OCI-LY1 (cell line): ENCODE data around the gene IL20.

ENCODE experiments used
- H2AFZ ChIP-seq: fragments of 200-600 bp; sonication (generic), shearing (Covaris generic); 2 replicates; pipeline ENCODE4 v1.6.0; 2014; ENCODE audit warnings: antibody characterized with exemption, mild to moderate bottlenecking, low read length
- H3F3A ChIP-seq: fragments of 200-600 bp; sonication (generic), shearing (Covaris generic); 2 replicates; pipeline ENCODE4 v1.6.0; 2014; ENCODE audit warnings: mild to moderate bottlenecking, antibody characterized with exemption, low read length, moderate library complexity; ENCODE audit not compliant: insufficient read depth
- H3K27ac ChIP-seq: fragments of 200-600 bp; sonication (generic); 2 replicates; pipeline ENCODE4 v1.5.1; 2014; ENCODE audit warnings: low read length, mixed run types, mild to moderate bottlenecking, low read depth; ENCODE audit not compliant: poor library complexity, severe bottlenecking
- H3K27me3 ChIP-seq: fragments of 200-600 bp; sonication (generic); 2 replicates; pipeline ENCODE4 v1.6.0; 2014; ENCODE audit warnings: antibody characterized with exemption, mild to moderate bottlenecking, low read length, moderate library complexity; ENCODE audit not compliant: insufficient read depth
- H3K36me3 ChIP-seq: fragments of 200-600 bp; sonication (generic); 2 replicates; pipeline ENCODE4 v1.6.1; 2014; ENCODE audit warnings: mild to moderate bottlenecking, antibody characterized with exemption, low read length, moderate library complexity, mixed read lengths; ENCODE audit not compliant: insufficient read depth
- H3K4me1 ChIP-seq: fragments of 200-600 bp; sonication (generic); 2 replicates; pipeline ENCODE4 v1.5.1; 2014; ENCODE audit warnings: mild to moderate bottlenecking, low read length, moderate library complexity; ENCODE audit not compliant: insufficient read depth, severe bottlenecking
- H3K4me2 ChIP-seq: fragments of 200-600 bp; sonication (generic), shearing (Covaris generic); 2 replicates; pipeline ENCODE4 v1.6.1; 2014; ENCODE audit warnings: low read length
- H3K4me3 ChIP-seq: fragments of 200-600 bp; sonication (generic); 2 replicates; pipeline ENCODE4 v1.5.1; 2014; ENCODE audit warnings: low read length, low read depth, mild to moderate bottlenecking, mixed read lengths; ENCODE audit not compliant: poor library complexity, severe bottlenecking
- H3K79me2 ChIP-seq: fragments of 200-600 bp; shearing (Covaris generic); 2 replicates; pipeline ENCODE4 v1.6.1; 2016; ENCODE audit warnings: mixed run types, low read length, mixed read lengths; ENCODE audit not compliant: insufficient read depth
- H3K9ac ChIP-seq: fragments of 200-600 bp; sonication (generic), shearing (Covaris generic); 2 replicates; pipeline ENCODE4 v1.6.1; 2014; ENCODE audit warnings: mild to moderate bottlenecking, low read length, mixed read lengths
- H3K9me2 ChIP-seq: fragments of 200-600 bp; sonication (generic), shearing (Covaris generic); 2 replicates; pipeline ENCODE4 v1.6.1; 2014; ENCODE audit warnings: low read depth, mild to moderate bottlenecking, low read length, mixed read lengths
- H3K9me3 ChIP-seq: fragments of 200-600 bp; shearing (Covaris generic); 2 replicates; pipeline ENCODE4 v1.6.1; 2014; ENCODE audit warnings: low read length, mixed read lengths
- H4K20me1 ChIP-seq: fragments of 200-600 bp; sonication (generic), shearing (Covaris generic); 2 replicates; pipeline ENCODE4 v1.6.0; 2016; ENCODE audit warnings: mild to moderate bottlenecking, low read length; ENCODE audit not compliant: insufficient read depth
- EZH2 ChIP-seq: fragments of 200-600 bp; sonication (generic), shearing (Covaris generic); IDR thresholded peaks from 2 replicates; pipeline ENCODE4 v1.8.0; 2017; ENCODE audit warnings: borderline replicate concordance, mixed run types, mild to moderate bottlenecking, antibody characterized with exemption, low read length, moderate library complexity, mixed read lengths
- TF ChIP-seq, protein P1 (sequence below): fragments of 200-600 bp; sonication (generic), shearing (Covaris generic); IDR thresholded peaks from 2 replicates; pipeline ENCODE4 v1.5.1; 2017; ENCODE audit warnings: mild to moderate bottlenecking, antibody characterized with exemption, low read length, moderate library complexity, mixed read lengths

The IL20 gene

GRCh38 chr1:206898915-206899431, 33.5 kb downstream of the IL20 start:
- H3K27me3 ChIP-seq = no peaks in the 10 kb centered on the region; the same call in 1 of the 2 replicates
- no peaks in the 10 kb centered on the region for H3F3A ChIP-seq
- H3K4me1 ChIP-seq = no peaks in the 10 kb centered on the region
- no peak overlapping the region for H3K9ac ChIP-seq
- no peak overlapping the region for H3K4me2 ChIP-seq
- no peaks in the 10 kb centered on the region for H4K20me1 ChIP-seq
- TF ChIP-seq EZH2 = no peak
- TF ChIP-seq, protein P1, sequence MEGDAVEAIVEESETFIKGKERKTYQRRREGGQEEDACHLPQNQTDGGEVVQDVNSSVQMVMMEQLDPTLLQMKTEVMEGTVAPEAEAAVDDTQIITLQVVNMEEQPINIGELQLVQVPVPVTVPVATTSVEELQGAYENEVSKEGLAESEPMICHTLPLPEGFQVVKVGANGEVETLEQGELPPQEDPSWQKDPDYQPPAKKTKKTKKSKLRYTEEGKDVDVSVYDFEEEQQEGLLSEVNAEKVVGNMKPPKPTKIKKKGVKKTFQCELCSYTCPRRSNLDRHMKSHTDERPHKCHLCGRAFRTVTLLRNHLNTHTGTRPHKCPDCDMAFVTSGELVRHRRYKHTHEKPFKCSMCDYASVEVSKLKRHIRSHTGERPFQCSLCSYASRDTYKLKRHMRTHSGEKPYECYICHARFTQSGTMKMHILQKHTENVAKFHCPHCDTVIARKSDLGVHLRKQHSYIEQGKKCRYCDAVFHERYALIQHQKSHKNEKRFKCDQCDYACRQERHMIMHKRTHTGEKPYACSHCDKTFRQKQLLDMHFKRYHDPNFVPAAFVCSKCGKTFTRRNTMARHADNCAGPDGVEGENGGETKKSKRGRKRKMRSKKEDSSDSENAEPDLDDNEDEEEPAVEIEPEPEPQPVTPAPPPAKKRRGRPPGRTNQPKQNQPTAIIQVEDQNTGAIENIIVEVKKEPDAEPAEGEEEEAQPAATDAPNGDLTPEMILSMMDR = no peak
- H3K36me3 ChIP-seq = no peaks in the 10 kb centered on the region
- no peaks in the 10 kb centered on the region for H3K79me2 ChIP-seq
- H3K9me2 ChIP-seq = no peaks in the 10 kb centered on the region
- H3K9me3 ChIP-seq = no peaks in the 10 kb centered on the region
- H2AFZ ChIP-seq = no peak overlapping the region
- no peak overlapping the region for H3K4me3 ChIP-seq
- H3K27ac ChIP-seq = no peak overlapping the region

- no peak overlapping the region for H3K4me3 ChIP-seq
- no peaks in the 10 kb centered on the region for H3K79me2 ChIP-seq
- no peaks in the 10 kb centered on the region for H3K9me2 ChIP-seq
- H3K4me2 ChIP-seq = no peak overlapping the region
- TF ChIP-seq EZH2 = no peak
- TF ChIP-seq, protein P1 = no peak
- H3F3A ChIP-seq = no peaks in the 10 kb centered on the region
- H4K20me1 ChIP-seq = no peaks in the 10 kb centered on the region
- H3K4me1 ChIP-seq = no peaks in the 10 kb centered on the region
- no peaks in the 10 kb centered on the region for H3K9me3 ChIP-seq
- H3K27ac ChIP-seq = no peak overlapping the region
- no peak overlapping the region for H2AFZ ChIP-seq
- no peaks in the 10 kb centered on the region; the same call in 1 of the 2 replicates for H3K27me3 ChIP-seq
- no peak overlapping the region for H3K9ac ChIP-seq
- no peaks in the 10 kb centered on the region for H3K36me3 ChIP-seq
These were observed 34.3 kb downstream of the IL20 start for GRCh38 chr1:206899717-206900116.

DNA sequence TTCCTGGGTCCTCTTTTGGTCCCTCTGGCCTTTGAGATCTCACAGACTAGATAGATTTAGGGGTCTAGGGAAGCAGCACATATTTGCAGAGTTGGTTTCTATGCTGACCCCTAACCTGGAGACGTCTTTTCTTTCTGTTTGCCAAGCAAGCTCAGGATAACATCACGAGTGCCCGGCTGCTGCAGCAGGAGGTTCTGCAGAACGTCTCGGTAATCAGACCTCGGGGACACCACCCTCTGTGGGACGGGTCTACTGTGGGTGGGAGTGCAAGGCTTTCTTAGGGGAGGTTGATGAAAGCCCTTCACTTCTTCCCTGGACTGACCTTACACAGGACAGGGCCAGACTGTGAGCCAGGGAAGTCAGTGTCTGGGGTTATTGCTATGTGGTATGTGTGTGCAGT, 34.7 kb downstream of the IL20 start:
- H3K27me3 ChIP-seq = no peaks in the 10 kb centered on the region; the same call in 1 of the 2 replicates
- no peak overlapping the region for H2AFZ ChIP-seq
- H4K20me1 ChIP-seq = no peaks in the 10 kb centered on the region
- H3K9me2 ChIP-seq = no peaks in the 10 kb centered on the region
- H3K27ac ChIP-seq = no peak overlapping the region
- H3K9me3 ChIP-seq = no peaks in the 10 kb centered on the region
- H3K4me1 ChIP-seq = no peaks in the 10 kb centered on the region
- no peaks in the 10 kb centered on the region for H3F3A ChIP-seq
- TF ChIP-seq EZH2 = no peak
- TF ChIP-seq, protein P1 = no peak
- H3K4me3 ChIP-seq = no peak overlapping the region
- H3K9ac ChIP-seq = no peak overlapping the region
- no peaks in the 10 kb centered on the region for H3K36me3 ChIP-seq
- no peak overlapping the region for H3K4me2 ChIP-seq
- H3K79me2 ChIP-seq = no peaks in the 10 kb centered on the region
